HG03097 (cell line): ENCODE measurements around the gene ABHD4.
"Not testable (repeated sequence)": the region's sequence is repeated elsewhere in the genome, so short reads cannot be mapped to it uniquely, and the experiment has no call there.

Source experiments
- ATAC-seq: cut with Tn5 transposase; IDR thresholded peaks from one replicate; pipeline ENCODE4 v1.9.1; 2021; ENCODE audit not compliant: unreplicated experiment, low FRiP score

ABHD4 gene, protein sequence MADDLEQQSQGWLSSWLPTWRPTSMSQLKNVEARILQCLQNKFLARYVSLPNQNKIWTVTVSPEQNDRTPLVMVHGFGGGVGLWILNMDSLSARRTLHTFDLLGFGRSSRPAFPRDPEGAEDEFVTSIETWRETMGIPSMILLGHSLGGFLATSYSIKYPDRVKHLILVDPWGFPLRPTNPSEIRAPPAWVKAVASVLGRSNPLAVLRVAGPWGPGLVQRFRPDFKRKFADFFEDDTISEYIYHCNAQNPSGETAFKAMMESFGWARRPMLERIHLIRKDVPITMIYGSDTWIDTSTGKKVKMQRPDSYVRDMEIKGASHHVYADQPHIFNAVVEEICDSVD

DNA sequence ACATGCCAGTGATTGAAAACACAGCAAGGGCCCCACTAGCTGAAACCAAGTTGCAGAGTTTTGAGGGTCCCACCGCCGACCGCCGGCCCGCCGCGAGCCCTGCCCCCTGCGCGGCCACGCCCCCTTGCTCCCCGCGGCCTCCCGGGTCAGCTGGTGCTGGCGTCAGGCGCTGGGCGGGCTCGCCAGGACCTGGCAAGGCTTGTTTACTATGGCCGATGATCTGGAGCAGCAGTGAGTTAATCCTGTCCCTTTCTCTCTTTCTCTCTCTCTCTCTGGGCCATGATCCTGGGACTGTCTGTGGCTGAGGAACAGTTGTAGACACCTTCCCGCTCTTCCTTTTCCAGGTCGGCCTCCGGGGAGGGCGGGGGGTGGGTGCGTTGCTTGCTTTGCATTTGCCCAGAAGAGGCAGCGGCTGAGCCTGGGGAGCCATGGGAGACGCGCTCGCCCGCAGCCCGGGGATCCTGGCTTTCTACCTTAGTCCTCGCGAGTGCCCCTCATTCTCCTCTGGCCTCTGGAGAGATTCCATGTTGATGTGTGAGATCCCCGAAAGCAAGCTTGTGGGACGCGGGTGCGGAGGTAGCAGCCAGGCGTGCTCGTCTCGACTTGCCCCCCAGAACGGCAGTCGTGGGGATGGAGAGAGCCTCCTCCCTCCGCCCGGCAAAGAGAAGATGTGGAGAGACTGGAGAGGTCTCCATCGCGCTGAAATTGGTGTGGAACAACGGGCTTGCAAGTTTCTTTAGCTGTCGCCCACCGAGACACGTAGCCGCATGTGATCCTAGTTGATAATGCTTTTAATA, at the start of gene ABHD4:
TSS of gene ABHD4 (plus strand) at position 202 of the 797 bp plus-strand sequence. CDS start at position 209, 7 bp downstream.
- ATAC-seq = peak; percentile 64

GRCh38 chr14:22549324-22549962, 48.7 kb upstream of the ABHD4 start:
- no peak for ATAC-seq

GRCh38 chr14:22549981-22550673, 48.0 kb upstream of the ABHD4 start:
- peak; percentile 48 for ATAC-seq

DNA sequence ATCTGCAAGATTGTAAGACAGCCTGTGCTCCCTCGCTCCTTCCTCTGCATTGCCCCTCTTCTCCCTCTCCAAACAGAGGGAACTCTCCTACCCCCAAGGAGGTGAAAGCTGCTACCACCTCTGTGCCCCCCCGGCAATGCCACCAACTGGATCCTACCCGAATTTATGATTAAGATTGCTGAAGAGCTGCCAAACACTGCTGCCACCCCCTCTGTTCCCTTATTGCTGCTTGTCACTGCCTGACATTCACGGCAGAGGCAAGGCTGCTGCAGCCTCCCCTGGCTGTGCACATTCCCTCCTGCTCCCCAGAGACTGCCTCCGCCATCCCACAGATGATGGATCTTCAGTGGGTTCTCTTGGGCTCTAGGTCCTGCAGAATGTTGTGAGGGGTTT, 46.5 kb upstream of the ABHD4 start:
- no peak for ATAC-seq

- no peak for ATAC-seq
Observed at GRCh38 chr14:22552001-22552826, 45.9 kb upstream of the ABHD4 start.

GRCh38 chr14:22552827-22553076, 45.3 kb upstream of the ABHD4 start:
- ATAC-seq = no peak

DNA sequence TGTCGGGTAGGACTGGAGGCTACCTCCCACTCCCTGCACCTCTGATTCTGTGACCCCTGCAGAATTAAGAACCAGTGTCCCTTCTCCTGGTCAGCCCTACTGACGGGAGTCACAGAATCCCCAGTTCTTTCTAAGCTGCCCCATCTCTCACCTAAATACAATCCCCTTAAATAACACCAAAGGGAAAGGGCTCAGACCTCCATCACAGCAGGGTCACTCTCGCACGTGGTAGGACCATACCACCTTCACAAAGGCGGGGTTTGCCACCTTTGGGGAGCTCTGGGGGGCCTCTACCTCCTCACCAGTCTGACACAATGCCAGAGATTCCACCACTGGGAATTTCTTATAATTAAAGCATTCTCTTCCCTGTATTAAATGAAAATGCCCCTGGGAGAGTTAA, 44.7 kb upstream of the ABHD4 start:
- ATAC-seq = no peak

DNA sequence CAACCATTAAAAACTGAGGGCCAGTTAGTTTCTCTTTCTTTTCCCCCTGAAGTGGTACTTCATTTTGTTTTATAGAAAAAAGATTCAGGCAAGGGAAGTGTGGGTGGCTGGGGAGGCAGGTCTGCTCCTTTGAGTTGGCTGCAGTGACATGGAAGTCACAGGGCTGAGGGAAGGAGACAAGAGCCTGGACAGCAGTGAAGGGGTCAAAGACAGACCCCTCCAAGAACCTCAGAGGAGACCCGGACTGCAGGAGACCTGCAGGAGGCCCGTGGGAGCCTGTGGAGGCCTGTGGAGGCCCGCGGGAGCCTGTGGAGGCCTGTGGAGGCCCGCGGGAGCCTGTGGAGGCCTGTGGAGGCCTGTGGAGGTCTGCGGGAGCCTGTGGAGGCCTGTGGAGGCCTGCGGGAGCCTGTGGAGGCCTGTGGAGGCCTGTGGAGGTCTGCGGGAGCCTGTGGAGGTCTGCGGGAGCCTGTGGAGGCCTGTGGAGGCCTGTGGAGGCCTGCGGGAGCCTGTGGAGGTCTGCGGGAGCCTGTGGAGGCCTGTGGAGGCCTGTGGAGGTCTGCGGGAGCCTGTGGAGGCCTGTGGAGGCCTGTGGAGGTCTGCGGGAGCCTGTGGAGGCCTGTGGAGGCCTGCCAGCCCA, 44.1 kb upstream of the ABHD4 start:
- not testable (repeated sequence) for ATAC-seq

- no peak for ATAC-seq
Observed at GRCh38 chr14:22554498-22555383, 43.4 kb upstream of the ABHD4 start.

GRCh38 chr14:22555384-22556011, 42.6 kb upstream of the ABHD4 start:
- peak; percentile 5 for ATAC-seq

- peak; percentile 59 for ATAC-seq
Observed at GRCh38 chr14:22556021-22556989, 41.8 kb upstream of the ABHD4 start.

GRCh38 chr14:22556990-22557623, 41.0 kb upstream of the ABHD4 start:
- peak; percentile 34 for ATAC-seq

- ATAC-seq = no peak
Observed at GRCh38 chr14:22557846-22558220, 40.3 kb upstream of the ABHD4 start.

DNA sequence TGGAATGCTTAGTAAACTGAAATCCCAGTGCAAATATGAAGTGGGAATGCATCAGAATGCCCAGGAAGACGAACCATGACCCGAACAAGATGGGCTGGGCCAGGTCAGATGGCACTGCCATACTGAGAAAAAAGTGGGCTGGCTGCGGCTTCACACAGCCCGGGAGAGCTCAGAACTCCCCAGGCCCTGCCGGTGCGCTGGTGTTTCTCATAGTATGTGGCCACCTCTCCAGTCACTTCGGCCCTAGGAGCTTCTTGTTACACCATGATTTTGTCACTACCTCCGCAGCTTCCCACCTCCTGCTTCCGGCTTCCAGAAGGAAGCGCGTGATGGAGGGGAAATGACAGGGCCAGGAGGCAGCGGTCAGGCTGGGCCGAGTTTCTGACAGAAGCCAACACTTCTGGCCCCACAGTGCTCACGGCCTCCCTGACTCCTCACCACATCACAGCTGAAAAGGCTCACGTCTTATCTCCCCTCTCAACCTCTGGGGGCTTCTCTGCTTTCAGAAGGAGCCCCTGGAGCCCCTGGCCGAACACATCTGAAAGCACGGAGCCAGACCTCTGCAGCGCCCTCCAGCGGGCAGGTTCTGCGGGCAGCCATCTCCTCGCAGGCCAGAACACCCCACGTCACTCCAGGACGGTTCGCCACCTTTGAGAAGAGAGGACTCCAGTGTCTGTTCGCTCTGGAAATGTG, 39.7 kb upstream of the ABHD4 start:
- no peak for ATAC-seq

- no peak for ATAC-seq
Observed at GRCh38 chr14:22559041-22559440, 39.1 kb upstream of the ABHD4 start.

DNA sequence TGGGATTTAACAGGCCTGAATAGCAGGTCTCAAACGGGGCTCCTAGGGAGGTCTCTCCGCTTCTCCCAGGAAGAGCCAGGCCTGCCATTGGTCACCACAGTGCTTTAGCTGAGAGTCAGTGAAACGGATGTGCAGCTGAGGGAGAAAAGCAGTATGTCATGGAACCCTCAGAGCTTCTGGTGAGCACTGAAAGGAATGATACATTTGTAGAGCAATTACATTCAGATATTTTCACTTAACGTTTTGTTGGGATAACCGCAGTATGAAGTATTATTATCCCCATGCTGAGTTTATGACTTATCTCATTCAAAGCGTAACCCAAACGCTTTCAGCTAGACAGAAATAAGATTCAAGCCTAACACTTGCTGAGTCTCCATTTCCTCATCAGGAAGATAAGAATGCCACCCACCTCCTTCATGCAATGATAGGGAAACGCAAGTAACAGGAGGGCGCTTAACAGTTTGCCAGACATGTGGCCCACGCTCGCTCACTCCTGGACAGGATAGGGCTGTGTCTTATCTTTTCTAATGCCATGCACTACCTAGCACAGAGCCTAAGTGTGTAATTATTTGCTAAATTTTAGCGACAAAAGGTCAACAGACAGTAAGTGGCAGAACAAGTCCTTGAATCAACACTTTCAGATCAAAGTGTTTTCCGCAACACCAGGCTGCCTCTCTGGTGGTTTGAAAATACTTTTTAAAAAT, 37.3 kb upstream of the ABHD4 start:
- ATAC-seq = no peak
